GM13976 (cell line): ENCODE measurements around the gene SLC1A3.

Experiments
- DNase-seq: peaks from one replicate; pipeline ENCODE4 v3.0.0; 2012; ENCODE audit warnings: low spot score
- in situ Hi-C: fragments of 300-500 bp; cut with MboI; formaldehyde crosslinking; loops from one replicate; pipeline ENCODE4 v1.12.0; 2022; ENCODE audit warnings: low sequenced_read_pairs, mixed read lengths, inconsistent platforms; ENCODE audit not compliant: unreplicated experiment
- TF ChIP-seq, protein P1 (sequence below): IDR thresholded peaks from 2 replicates; pipeline ENCODE4 v1.5.1; 2012; ENCODE audit warnings: borderline replicate concordance, mild to moderate bottlenecking; ENCODE audit not compliant: insufficient read depth; ENCODE audit errors: extremely low read depth, missing control alignments, control extremely low read depth

Gene SLC1A3

DNA sequence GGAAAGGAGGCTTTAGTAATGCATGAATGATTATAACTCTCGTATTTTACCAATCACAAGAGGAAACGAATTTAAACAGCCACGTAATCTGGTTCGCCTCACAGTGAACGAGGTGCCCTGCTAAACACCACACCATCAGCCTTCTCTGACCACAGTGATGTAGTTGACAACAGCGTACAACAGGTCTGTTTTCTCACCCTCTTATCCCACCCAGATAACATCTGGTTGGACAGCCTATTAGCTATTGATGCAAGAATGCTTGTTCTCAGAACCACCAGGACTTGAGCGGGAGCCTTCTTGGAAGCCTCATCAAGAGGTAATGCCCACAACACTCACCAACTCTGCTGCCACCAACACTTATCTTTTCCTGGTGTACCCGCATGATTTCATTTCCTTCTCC, 23.3 kb downstream of the SLC1A3 start:
- TF ChIP-seq, protein P1, sequence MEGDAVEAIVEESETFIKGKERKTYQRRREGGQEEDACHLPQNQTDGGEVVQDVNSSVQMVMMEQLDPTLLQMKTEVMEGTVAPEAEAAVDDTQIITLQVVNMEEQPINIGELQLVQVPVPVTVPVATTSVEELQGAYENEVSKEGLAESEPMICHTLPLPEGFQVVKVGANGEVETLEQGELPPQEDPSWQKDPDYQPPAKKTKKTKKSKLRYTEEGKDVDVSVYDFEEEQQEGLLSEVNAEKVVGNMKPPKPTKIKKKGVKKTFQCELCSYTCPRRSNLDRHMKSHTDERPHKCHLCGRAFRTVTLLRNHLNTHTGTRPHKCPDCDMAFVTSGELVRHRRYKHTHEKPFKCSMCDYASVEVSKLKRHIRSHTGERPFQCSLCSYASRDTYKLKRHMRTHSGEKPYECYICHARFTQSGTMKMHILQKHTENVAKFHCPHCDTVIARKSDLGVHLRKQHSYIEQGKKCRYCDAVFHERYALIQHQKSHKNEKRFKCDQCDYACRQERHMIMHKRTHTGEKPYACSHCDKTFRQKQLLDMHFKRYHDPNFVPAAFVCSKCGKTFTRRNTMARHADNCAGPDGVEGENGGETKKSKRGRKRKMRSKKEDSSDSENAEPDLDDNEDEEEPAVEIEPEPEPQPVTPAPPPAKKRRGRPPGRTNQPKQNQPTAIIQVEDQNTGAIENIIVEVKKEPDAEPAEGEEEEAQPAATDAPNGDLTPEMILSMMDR, result no peak
- in situ Hi-C loops, result no loop called here

DNA sequence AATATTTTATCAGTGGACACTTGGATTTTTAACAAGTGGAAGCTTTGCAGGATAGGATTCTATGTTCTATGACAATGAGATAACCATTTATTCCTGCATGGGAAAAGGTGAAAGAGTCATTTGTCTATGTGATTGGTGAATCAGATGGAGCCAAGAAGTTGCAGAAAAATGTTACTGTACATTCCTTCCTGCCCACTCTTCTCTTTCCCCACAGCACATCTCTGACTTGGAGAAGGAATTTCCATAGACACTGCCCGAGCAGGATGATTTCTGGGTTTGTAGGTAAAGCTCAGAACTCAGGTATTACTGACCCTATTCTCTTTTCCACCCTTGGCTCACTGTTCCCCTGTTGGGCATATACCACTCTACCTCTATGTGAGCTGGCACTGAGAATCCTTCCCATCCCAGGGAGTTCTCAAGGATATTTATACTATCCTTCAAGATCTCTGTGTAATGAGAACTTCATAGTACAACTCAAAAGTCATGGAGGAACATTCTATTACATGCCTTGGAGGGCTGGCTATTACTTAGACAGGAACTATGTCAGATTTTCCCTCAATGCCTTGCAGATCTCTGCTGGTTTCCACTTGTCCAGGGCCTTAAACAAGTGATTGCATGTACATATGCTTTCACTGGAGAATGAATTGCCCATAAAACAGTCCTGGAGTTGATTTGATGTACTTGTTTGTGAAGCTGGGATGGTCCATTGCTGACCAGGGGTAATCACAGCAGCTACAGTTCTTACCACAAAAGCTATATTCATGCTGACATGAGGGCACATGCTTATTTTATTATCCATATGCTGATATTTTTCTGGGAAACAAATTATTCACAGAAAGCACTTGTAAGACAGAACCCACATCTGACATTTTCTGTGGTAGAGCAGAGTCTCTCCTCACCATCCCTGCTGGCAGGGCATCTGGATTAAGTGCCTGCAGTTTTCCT, 24.1 kb downstream of the SLC1A3 start:
- in situ Hi-C loops, result no loop called here
- DNase-seq, result no peak
- TF ChIP-seq, protein P1, result no peak

More for the DNA sequence above, 23.3 kb downstream of the SLC1A3 start:
- no peak for DNase-seq

DNA sequence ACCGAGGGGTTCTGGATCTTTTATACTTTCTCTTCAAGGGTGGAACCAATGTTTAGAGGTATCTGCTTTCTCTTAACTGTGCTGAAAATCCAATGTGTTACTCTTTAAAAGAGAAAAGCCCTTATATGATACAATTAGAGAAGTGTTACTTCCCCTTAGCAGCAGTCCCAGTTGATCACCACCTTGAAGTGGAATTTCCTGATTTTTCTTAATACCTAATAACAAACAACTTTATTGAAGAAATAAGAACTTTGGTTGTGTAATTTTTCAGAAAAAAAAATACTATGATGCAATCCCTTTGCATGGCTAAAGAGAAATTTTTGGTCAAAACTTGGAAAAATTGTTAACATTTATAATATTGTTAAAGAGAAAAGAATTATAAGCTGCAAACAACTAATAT, 24.7 kb downstream of the SLC1A3 start:
- in situ Hi-C loops, result no loop called here
- no peak for DNase-seq
- TF ChIP-seq, protein P1, result no peak

DNA sequence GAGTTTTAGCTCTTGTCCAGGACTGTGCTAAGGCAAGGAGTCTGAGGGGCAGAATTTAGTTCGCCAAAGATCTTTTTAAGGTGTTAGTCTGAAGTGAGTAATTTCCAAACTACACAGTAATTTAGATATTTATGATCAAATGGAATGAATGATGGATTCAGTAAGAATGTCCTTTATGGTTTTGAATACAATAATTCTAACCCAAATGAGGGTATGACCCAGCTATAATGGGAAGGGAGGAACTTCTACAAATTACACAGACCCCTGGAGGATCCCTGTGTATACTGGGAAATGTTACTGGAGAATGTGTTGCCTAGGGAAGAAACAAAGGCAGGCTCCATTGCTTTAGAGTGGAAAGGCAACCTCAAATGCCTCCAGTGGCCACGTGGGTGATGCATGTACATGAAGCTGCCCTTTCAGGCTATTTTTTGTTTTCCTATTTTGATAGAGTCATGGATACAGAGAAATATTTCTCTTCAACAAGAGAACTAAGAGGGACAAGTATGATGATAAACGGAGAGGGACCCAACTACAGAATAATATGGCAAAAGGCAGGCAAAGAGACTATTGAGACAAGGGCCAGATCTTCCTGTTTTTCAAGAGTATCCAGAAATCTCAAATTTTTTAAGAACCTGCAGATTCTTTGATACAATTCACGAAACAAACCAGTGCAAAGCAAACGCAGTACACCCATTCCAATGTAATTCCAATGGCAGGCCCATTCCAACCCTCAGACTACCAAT, 25.4 kb downstream of the SLC1A3 start:
- in situ Hi-C loops, result no loop called here
- no peak for DNase-seq
- TF ChIP-seq, protein P1, result no peak

DNA sequence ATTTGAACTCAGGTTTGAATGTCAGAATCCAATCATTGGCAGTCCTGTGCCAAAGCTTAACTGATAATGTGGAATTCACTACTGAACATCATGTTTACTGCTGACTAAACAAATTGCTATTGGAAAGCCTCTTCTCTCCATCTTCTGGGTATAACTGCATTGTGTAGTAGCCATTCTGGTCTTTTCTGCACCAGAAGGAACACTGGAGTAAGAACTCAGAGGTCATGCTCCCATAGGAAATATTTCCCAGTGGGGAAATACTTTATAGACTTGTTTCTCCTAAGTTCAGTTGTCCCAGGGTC, 25.9 kb downstream of the SLC1A3 start:
- TF ChIP-seq, protein P1, result no peak
- in situ Hi-C loops, result no loop called here
- DNase-seq, result no peak

DNA sequence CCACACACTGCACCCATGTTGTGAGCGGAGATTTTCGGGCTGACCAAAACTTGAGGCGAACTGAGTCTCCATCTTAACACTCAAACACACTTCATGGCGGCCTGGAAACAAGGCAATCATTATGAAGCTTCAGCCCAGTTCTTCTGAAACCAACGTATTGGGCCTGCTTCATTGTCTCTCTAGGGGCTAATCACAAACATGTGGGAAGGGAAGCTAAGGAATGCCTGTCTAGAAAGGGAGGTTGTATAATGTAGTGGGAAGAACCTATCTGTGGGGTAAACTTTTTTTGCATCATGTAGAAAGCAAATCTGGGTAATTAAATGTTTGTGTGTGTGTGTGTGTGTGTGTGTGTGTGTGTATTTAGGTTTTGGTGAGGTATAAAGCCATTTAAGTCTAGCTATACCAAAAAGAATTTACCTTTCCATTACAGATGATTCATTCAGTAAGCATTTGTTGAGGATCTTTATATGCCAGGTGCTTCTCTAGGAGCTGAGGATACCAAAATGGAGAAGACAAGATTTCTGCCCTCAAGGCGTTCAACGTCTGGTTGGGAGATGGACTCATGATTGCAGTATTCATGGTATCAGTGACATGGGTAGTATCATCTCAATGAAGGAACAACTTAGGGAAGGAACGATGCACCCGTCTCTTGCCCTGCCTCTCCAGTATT, 29.4 kb downstream of the SLC1A3 start:
- in situ Hi-C loops, result no loop called here
- TF ChIP-seq, protein P1, result no peak
- DNase-seq, result no peak
